H1 (cell line): Measurements from ENCODE around the gene TBC1D7. TPM values are rescaled to one million over a fixed set of nuclear protein-coding genes. Genes with fewer than 3 reads are reported as not detected.

Experiments used
- CTCF ChIA-PET: fragments of 300-600 bp; sonication (Branson Sonifier 250); formaldehyde crosslinking; loops from one replicate; lab custom pipeline; 2021; ENCODE audit not compliant: partially characterized antibody; lab: Charles Lee
- POLR2A ChIA-PET: fragments of 300-600 bp; sonication (Branson Sonifier 250); formaldehyde crosslinking; loops from one replicate; lab custom pipeline; 2021; ENCODE audit warnings: inconsistent platforms; ENCODE audit not compliant: partially characterized antibody; lab: Charles Lee
- DNase-seq, 2 experiments: peaks; one replicate each; pipeline versions ENCODE4 v3.0.0 to v3.0.0-alpha.2; 2010 to 2022; ENCODE audit warnings: low spot score in 2 of 2, low read depth in 1 of 2, mixed read lengths in 1 of 2
- FAIRE-seq: peaks from 2 replicates; lab custom pipeline; 2011; peaks lifted over from hg19 to GRCh38; lab: Jason Lieb, UNC
- H2AFZ ChIP-seq: 2 replicates; pipeline ENCODE4 v1.8.1; 2012; ENCODE audit warnings: low read length, inconsistent platforms
- H2AK5ac ChIP-seq: 2 replicates; pipeline ENCODE4 v1.6.1; 2013; ENCODE audit warnings: low read depth, low read length
- H2BK120ac ChIP-seq: replicated peaks from 2 replicates; pipeline ENCODE3; 2013; ENCODE audit warnings: low read depth, low read length, inconsistent platforms
- H2BK12ac ChIP-seq: 2 replicates; pipeline ENCODE4 v1.6.1; 2013; ENCODE audit warnings: low read depth, low read length
- H2BK15ac ChIP-seq: 2 replicates; pipeline ENCODE4 v1.6.1; 2013; ENCODE audit warnings: low read length
- H2BK20ac ChIP-seq: 2 replicates; pipeline ENCODE4 v1.6.1; 2013; ENCODE audit warnings: low read length
- H2BK5ac ChIP-seq: 2 replicates; pipeline ENCODE4 v1.6.1; 2013; ENCODE audit warnings: low read depth, low read length
- H3K14ac ChIP-seq: 2 replicates; pipeline ENCODE4 v1.6.1; 2013; ENCODE audit warnings: inconsistent platforms; ENCODE audit not compliant: insufficient read length
- H3K18ac ChIP-seq: 2 replicates; pipeline ENCODE4 v1.6.1; 2013; ENCODE audit warnings: low read length; ENCODE audit errors: extremely low read depth
- H3K23ac ChIP-seq: 2 replicates; pipeline ENCODE4 v1.6.1; 2013; ENCODE audit warnings: inconsistent platforms; ENCODE audit not compliant: insufficient read length
- H3K23me2 ChIP-seq: 2 replicates; pipeline ENCODE4 v1.6.1; 2013; ENCODE audit warnings: low read depth, low read length
- H3K27ac ChIP-seq: 2 replicates; pipeline ENCODE4 v1.6.1; 2011; ENCODE audit warnings: low read depth, low read length, inconsistent platforms
- H3K27me3 ChIP-seq, 4 experiments: replicated peaks in 1 of 4; 1 replicate in 1 of 4; 2 replicates in 3 of 4; pipeline versions ENCODE4 v1.6.1 to v1.8.1; 2011 to 2013; ENCODE audit warnings: low read length in 3 of 4, mild to moderate bottlenecking in 3 of 4, inconsistent platforms in 2 of 4, mixed read lengths in 2 of 4, moderate library complexity in 1 of 4; ENCODE audit not compliant: control insufficient read depth in 3 of 4, insufficient read depth in 3 of 4; ENCODE audit errors: extremely low read depth in 1 of 4
- H3K36me3 ChIP-seq, 4 experiments: 2 replicates each; pipeline versions ENCODE4 v1.6.1 to v1.8.1; 2011 to 2013; ENCODE audit warnings: mild to moderate bottlenecking in 4 of 4, low read length in 3 of 4, moderate library complexity in 2 of 4, control low read depth in 1 of 4, inconsistent platforms in 1 of 4; ENCODE audit not compliant: insufficient read depth in 4 of 4, control insufficient read depth in 2 of 4
- H3K4ac ChIP-seq: replicated peaks from 2 replicates; pipeline ENCODE3; 2013; ENCODE audit warnings: low read length, low read depth, mixed read lengths, inconsistent platforms; ENCODE audit not compliant: insufficient read length
- H3K4me1 ChIP-seq, 4 experiments: replicated peaks in 1 of 4; 1 replicate in 1 of 4; 2 replicates in 3 of 4; pipeline versions ENCODE4 v1.6.1 to v1.8.1; 2011 to 2013; ENCODE audit warnings: low read length in 3 of 4, inconsistent platforms in 2 of 4, mixed read lengths in 1 of 4; ENCODE audit not compliant: insufficient read depth in 4 of 4, control insufficient read depth in 3 of 4
- H3K4me2 ChIP-seq, 2 experiments: 2 replicates each; pipeline versions ENCODE4 v1.6.1 to v1.8.1; 2011 to 2013; ENCODE audit warnings: low read depth in 2 of 2, low read length in 2 of 2, control low read depth in 1 of 2, inconsistent platforms in 1 of 2, mild to moderate bottlenecking in 1 of 2; ENCODE audit not compliant: insufficient read depth in 1 of 2
- H3K4me3 ChIP-seq, 4 experiments: fragments of 200-600, 300-600 bp in 1 of 4; sonication (generic), shearing (Covaris generic), sonication (Bioruptor Twin) in 1 of 4; 2 replicates each; pipeline versions ENCODE4 v1.5.1 to v1.8.1; 2011 to 2016; ENCODE audit warnings: low read length in 4 of 4, low read depth in 3 of 4, control low read depth in 2 of 4, inconsistent platforms in 2 of 4, mild to moderate bottlenecking in 2 of 4, mixed read lengths in 1 of 4, moderate library complexity in 1 of 4; ENCODE audit not compliant: insufficient read depth in 2 of 4; ENCODE audit errors: extremely low read depth in 1 of 4
- H3K56ac ChIP-seq: replicated peaks from 2 replicates; pipeline ENCODE3; 2013; ENCODE audit warnings: low read depth, mild to moderate bottlenecking, mixed read lengths, low read length, inconsistent platforms; ENCODE audit not compliant: insufficient read length
- H3K79me1 ChIP-seq: 2 replicates; pipeline ENCODE4 v1.6.1; 2013; ENCODE audit warnings: low read depth, low read length, control low read depth
- H3K79me2 ChIP-seq, 2 experiments: 2 replicates each; pipeline versions ENCODE4 v1.6.1 to v1.8.1; 2012 to 2013; ENCODE audit warnings: low read length in 2 of 2, mild to moderate bottlenecking in 2 of 2, inconsistent platforms in 1 of 2; ENCODE audit not compliant: insufficient read depth in 2 of 2, control insufficient read depth in 1 of 2
- H3K9ac ChIP-seq, 4 experiments: replicated peaks in 1 of 4; 1 replicate in 1 of 4; 2 replicates in 3 of 4; pipeline versions ENCODE4 v1.6.1 to v1.8.1; 2011 to 2013; ENCODE audit warnings: low read depth in 3 of 4, low read length in 3 of 4, control low read depth in 2 of 4, mild to moderate bottlenecking in 2 of 4, moderate library complexity in 2 of 4, inconsistent platforms in 1 of 4; ENCODE audit errors: extremely low read depth in 1 of 4
- H3K9me3 ChIP-seq, 2 experiments: 2 replicates each; pipeline versions ENCODE4 v1.6.1 to v1.8.1; 2012 to 2013; ENCODE audit warnings: mild to moderate bottlenecking in 2 of 2, moderate library complexity in 2 of 2, control low read depth in 1 of 2, inconsistent platforms in 1 of 2, low read depth in 1 of 2, low read length in 1 of 2, mixed read lengths in 1 of 2; ENCODE audit not compliant: insufficient read depth in 2 of 2
- H4K20me1 ChIP-seq, 2 experiments: replicated peaks in 1 of 2; 2 replicates each; pipeline versions ENCODE3 to v1.8.1; 2011 to 2013; ENCODE audit warnings: inconsistent platforms in 2 of 2, low read length in 2 of 2, mild to moderate bottlenecking in 1 of 2; ENCODE audit not compliant: insufficient read depth in 2 of 2, control insufficient read depth in 1 of 2
- H4K5ac ChIP-seq: 2 replicates; pipeline ENCODE4 v1.6.1; 2013; ENCODE audit warnings: low read length, low read depth, mixed read lengths, inconsistent platforms; ENCODE audit not compliant: insufficient read length
- H4K8ac ChIP-seq: 2 replicates; pipeline ENCODE4 v1.8.0; 2013; ENCODE audit warnings: mild to moderate bottlenecking, moderate library complexity, low read length, inconsistent platforms; ENCODE audit not compliant: insufficient read depth; ENCODE audit errors: extremely low read depth
- H4K91ac ChIP-seq: replicated peaks from 2 replicates; pipeline ENCODE3; 2013; ENCODE audit warnings: low read length, mixed read lengths, inconsistent platforms; ENCODE audit not compliant: insufficient read length
- SIN3A ChIP-seq, 2 experiments: IDR thresholded peaks in 1 of 2; conservative IDR thresholded peaks in 1 of 2; 2 replicates each; pipeline ENCODE4 v1.6.1; 2011 to 2012; ENCODE audit warnings: low read length in 2 of 2, improper control_type of control experiment in 1 of 2, low read depth in 1 of 2, mild to moderate bottlenecking in 1 of 2
- TAF7 ChIP-seq: optimal IDR thresholded peaks from 2 replicates; pipeline ENCODE3; 2011; ENCODE audit warnings: low read depth, mild to moderate bottlenecking, inconsistent platforms, low read length, moderate library complexity, borderline replicate concordance
- WGBS, 2 experiments: shearing (Covaris generic) in 1 of 2; methylation state at CpG; one replicate each; pipeline versions ENCODE4 v1.1.6 to v1.1.7; 2013 to 2015; ENCODE audit warnings: low lambda C conversion rate in 2 of 2, mixed read lengths in 2 of 2, inconsistent platforms in 1 of 2, low coverage in 1 of 2, missing lambda C conversion rate in 1 of 2; ENCODE audit not compliant: insufficient replicate concordance in 2 of 2, insufficient coverage in 1 of 2, insufficient read length in 1 of 2; ENCODE audit errors: extremely low coverage in 1 of 2, missing lambda C conversion rate in 1 of 2; 5-methylcytosine and 5-hydroxymethylcytosine counted together
- polyA plus RNA-seq, 7 experiments: library from polyadenylated mRNA; depleted of rRNA in 3 of 7; stranded (reverse) in 5 of 7; unstranded in 2 of 7; fragments of >200 nt in 5 of 7; fragments of 200-250 nt in 2 of 7; gene quantifications; 1 replicate in 5 of 7; 2 replicates in 1 of 7; 4 replicates in 1 of 7; pipeline versions ENCODE4 v1.2.1 to v1.2.3, GENCODE V29; 2011 to 2013; ENCODE audit warnings: missing spikeins in 2 of 7, mixed read lengths in 2 of 7
- total RNA-seq: library from RNA; stranded (reverse); fragmentation: NEBNext Ultra II Directional; extraction: Animal tissue kit (Norgen Biotek cat#: 25700); gene quantifications from 2 replicates; pipeline ENCODE4 v1.2.1, GENCODE V29; 2021

The TBC1D7 gene
- total and polyA plus RNA-seq, 2 of the 8 experiments (the other 6 are each of a cell fraction or from before 2014, with no cell fraction given) = 46.1 to 55.2 TPM

DNA sequence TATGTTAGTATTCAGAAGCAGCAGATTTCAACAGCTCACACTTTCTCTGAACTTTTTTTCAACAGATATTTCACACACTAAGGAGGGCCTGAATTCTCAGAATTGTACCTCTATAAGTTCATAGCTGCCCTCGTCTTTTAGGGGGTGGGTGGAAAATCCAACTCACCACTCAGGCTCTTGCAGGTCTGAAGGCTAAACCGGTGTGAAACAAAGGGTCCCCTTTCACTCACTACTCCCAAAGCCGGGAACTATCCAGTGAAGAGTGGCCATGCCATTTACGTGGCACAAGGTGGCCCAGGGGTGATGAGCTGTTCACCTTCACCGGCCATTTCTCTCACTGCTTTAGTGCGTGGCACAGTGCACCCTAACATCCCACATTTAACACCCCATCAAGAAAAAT is 24.2 kb downstream of the TBC1D7 start:
- peaks cover 4 to 10% of the 10 kb centered on the region in 2 experiments for H4K20me1 ChIP-seq

More for the DNA sequence above, 24.2 kb downstream of the TBC1D7 start:
- H3K4me2 ChIP-seq = no peak overlapping the region
- H3K27me3 ChIP-seq = no peaks in the 10 kb centered on the region
- H3K4ac ChIP-seq = no peak overlapping the region
- H4K5ac ChIP-seq = no peak overlapping the region
- no peak overlapping the region for H3K27ac ChIP-seq
- no peaks in the 10 kb centered on the region for H3K79me2 ChIP-seq
- H3K4me3 ChIP-seq = no peak overlapping the region
- no peaks in the 10 kb centered on the region for H3K4me1 ChIP-seq
- no peak for TF ChIP-seq TAF7
- TF ChIP-seq SIN3A (conservative IDR thresholded peaks at IDR 0.05 in 1 of 2, IDR thresholded peaks at IDR 0.05 in 1 of 2; ENCODE audit: low read depth in 1 of 2, low read length in 2 of 2) = no peak
- TF ChIP-seq, all 59 proteins: peak for 0
- H3K56ac ChIP-seq = no peak overlapping the region
- no peak overlapping the region for H2BK12ac ChIP-seq
- no peaks in the 10 kb centered on the region for H3K9me3 ChIP-seq
- H3K36me3 ChIP-seq = peaks cover 15 to 68% (median 57%) of the 10 kb centered on the region in 4 experiments
- H2BK5ac ChIP-seq = no peak overlapping the region; the same call in 1 of the 2 replicates
- no peak overlapping the region for H2BK20ac ChIP-seq
- H4K91ac ChIP-seq = no peak overlapping the region
- WGBS, 2 experiments = 89% methylated on average over 6 of the region's 6 CpGs; no CpG with 5 or more reads in 1 of the 2 experiments
- H3K14ac ChIP-seq = no peak overlapping the region
- H3K23ac ChIP-seq = no peak overlapping the region
- H2AFZ ChIP-seq = no peak overlapping the region
- POLR2A ChIA-PET = interaction anchor here (0.5 to 2.1 kb wide), 3 partner anchors 10 to 25 kb away, joined by 4 to 6 read pairs (median 5); partner anchors contain the start of gene TBC1D7
- no peak overlapping the region for H3K9ac ChIP-seq
- H2AK5ac ChIP-seq = no peak overlapping the region
- H3K18ac ChIP-seq = no peak overlapping the region
- DNase-seq (peak in 1 of 2 experiments; percentile 22), FAIRE-seq (no peak)
- H3K79me1 ChIP-seq = 0 out of 2 replicates have a peak, but pooled peaks cover 3% of the 10 kb centered on the region
- H4K8ac ChIP-seq = no peak overlapping the region
- H2BK15ac ChIP-seq = no peak overlapping the region
- CTCF ChIA-PET = no interaction called here
- H3K23me2 ChIP-seq = no peaks in the 10 kb centered on the region
- H2BK120ac ChIP-seq = no peak overlapping the region
